Prostate gland (tissue), 2 donors: ENCODE results near the gene CCL14.

Experiments
- POLR2A ChIP-seq: fragments of 450-650 bp; IDR thresholded peaks from one replicate; pipeline ENCODE4 v1.6.1; 2016; ENCODE audit warnings: antibody characterized with exemption, mild to moderate bottlenecking
- POLR2AphosphoS5 ChIP-seq: sonication (generic); formaldehyde crosslinking; IDR thresholded peaks from one replicate; pipeline ENCODE4 v1.6.1; 2017; ENCODE audit warnings: antibody characterized with exemption
- TF ChIP-seq, protein P1 (sequence below), 4 experiments: fragments of 200-600 bp in 2 of 4; fragments of 450-650 bp in 2 of 4; sonication (generic) in 2 of 4; IDR thresholded peaks; 1 replicate in 3 of 4; 2 replicates in 1 of 4; pipeline ENCODE4 v1.5.1; 2016 to 2019; ENCODE audit warnings: antibody characterized with exemption in 4 of 4, mild to moderate bottlenecking in 2 of 4, moderate library complexity in 2 of 4

DNA sequence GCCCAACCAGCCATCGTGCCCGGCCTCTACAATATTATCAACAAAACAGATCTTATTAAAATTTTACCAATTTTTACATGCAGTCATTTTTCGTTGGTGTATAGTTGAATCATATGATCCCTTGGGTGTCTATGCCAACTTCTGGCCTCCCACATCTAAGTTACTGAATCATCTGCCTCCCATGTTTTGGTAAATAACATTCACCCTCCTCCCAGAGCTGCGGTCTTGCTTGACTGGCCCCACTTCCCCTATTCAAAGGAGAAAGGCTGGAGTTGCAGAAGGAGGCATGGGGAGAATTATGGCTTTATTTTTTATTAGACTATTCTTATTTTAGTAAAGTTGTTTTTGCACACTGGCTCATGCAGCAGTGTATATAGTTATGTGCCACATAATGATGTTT, 49.7 kb upstream of the CCL14 start:
- TF ChIP-seq POLR2A (no peak), POLR2AphosphoS5 (no peak)
- TF ChIP-seq, protein P1, sequence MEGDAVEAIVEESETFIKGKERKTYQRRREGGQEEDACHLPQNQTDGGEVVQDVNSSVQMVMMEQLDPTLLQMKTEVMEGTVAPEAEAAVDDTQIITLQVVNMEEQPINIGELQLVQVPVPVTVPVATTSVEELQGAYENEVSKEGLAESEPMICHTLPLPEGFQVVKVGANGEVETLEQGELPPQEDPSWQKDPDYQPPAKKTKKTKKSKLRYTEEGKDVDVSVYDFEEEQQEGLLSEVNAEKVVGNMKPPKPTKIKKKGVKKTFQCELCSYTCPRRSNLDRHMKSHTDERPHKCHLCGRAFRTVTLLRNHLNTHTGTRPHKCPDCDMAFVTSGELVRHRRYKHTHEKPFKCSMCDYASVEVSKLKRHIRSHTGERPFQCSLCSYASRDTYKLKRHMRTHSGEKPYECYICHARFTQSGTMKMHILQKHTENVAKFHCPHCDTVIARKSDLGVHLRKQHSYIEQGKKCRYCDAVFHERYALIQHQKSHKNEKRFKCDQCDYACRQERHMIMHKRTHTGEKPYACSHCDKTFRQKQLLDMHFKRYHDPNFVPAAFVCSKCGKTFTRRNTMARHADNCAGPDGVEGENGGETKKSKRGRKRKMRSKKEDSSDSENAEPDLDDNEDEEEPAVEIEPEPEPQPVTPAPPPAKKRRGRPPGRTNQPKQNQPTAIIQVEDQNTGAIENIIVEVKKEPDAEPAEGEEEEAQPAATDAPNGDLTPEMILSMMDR (IDR thresholded peaks at IDR 0.05): no peak
